Measurements from ENCODE around the gene PADI2. TPM values are rescaled to one million over a fixed set of nuclear protein-coding genes. Genes with fewer than 3 reads are reported as not detected.
A peak's percentile ranks its signal among the peaks of the same experiment; 100 is the strongest.

PADI2 gene
- polyA plus RNA-seq, 4 donors = 2.3 to 2.8 (median 2.4) TPM

DNA sequence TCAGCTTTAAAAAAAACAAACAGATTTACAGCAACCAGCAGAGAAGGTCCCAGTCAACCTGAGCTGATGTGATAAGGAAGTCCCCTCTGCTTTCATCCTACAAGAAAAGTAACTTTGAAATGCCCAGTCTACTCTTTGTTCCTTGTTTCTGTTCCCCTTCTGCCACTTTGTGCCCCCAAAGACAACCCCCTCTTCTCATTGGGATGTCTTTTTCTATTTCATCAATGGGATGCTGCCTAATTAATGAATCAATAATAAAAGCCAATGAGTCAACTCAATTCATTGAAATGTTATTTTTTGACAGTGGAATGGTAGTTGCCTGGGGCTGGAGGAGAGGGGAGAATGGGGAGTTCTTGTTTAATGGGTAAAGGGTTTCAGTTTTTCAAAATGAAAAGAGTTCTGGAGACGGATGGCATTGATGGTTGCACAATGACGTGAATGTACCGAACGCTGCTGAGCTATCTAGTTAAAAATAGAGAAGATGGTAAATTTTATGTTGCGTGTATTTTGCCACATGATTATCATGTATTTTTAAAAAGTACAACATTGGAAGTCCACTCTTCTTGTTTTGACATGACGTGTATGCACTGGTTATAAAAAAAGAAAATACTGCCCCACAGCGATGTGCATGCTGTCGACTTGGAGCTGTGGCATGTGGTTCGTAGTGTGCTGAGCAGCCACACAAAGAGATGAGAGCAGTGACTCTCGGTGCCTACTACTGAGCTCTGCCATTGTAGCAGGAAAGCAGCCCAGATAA, 22.4 kb upstream of the PADI2 start:
- no peak for DNase-seq (ENCODE audit: low read depth in 4 of 4, low spot score in 2 of 4)

DNA sequence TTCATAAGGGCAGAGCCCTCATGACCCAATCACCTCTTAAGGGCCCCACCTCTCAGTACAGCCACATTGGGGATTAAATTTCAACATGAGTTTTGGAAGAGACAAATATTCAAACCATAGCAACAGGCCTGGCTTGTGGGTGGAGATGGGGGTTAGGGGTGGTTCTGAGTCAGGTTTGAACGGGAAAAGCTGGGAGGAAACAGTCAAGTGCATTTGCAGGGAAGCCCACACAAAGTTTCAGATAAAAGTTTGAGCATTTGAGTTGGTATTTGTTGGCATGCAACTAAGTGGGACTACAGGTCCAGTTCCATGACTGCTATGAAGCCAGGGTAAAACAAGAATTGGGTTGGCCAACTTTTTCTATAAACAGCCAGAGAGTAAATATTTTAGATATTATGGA, 21.0 kb upstream of the PADI2 start:
- no peak for DNase-seq (ENCODE audit: low read depth in 4 of 4, low spot score in 2 of 4)

- DNase-seq (ENCODE audit: low read depth in 4 of 4, low spot score in 2 of 4) = no peak
Observed at GRCh38 chr1:17139637-17140036, 20.4 kb upstream of the PADI2 start.

GRCh38 chr1:17137441-17137840, 18.2 kb upstream of the PADI2 start:
- no peak for DNase-seq (ENCODE audit: low read depth in 4 of 4, low spot score in 2 of 4)

GRCh38 chr1:17136936-17137335, 17.7 kb upstream of the PADI2 start:
- DNase-seq (ENCODE audit: low read depth in 4 of 4, low spot score in 2 of 4) = no peak

DNA sequence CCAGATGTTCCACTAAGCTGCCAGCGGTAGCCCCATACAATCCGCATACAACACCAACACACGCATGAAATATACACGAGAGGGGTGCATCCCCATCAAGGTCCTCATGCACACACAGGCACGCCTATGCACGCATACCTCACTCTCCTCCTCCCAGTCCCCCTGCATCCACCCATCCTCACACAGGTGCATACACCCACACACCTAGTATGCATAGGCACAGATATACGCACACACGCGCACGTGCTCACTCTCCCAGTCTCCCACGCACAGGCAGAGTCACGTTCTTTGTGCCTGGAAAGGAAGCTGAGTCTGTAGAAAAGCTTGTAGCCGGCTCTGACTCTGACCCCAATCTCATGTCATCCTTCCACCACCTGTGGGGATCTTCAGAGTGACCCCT, 16.9 kb upstream of the PADI2 start:
- DNase-seq (ENCODE audit: low read depth in 4 of 4, low spot score in 2 of 4) = no peak

DNA sequence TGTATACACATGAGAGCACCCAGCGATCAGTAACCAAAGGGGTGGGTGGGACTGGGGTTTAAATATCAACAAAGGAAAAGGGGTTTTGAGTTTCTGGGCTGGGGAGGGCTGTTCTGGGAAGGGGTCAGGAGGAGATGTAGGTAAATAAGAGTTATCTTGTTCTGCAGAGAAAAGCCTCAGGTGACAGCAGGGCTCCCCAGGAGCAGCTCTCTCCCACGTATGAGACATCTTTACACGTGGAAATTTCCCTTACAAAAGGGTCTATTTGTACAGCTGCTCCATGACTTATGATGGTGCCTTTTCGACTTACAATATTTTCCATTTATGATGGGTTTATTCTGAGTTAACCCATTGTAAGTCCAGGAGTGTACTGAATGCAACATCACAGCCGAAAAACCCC, 16.3 kb upstream of the PADI2 start:
- DNase-seq (ENCODE audit: low read depth in 4 of 4, low spot score in 2 of 4) = no peak

- DNase-seq (ENCODE audit: low read depth in 4 of 4, low spot score in 2 of 4) = no peak
Observed at GRCh38 chr1:17134724-17135123, 15.5 kb upstream of the PADI2 start.

- no peak for DNase-seq (ENCODE audit: low read depth in 4 of 4, low spot score in 2 of 4)
Observed at GRCh38 chr1:17134034-17134433, 14.8 kb upstream of the PADI2 start.

DNA sequence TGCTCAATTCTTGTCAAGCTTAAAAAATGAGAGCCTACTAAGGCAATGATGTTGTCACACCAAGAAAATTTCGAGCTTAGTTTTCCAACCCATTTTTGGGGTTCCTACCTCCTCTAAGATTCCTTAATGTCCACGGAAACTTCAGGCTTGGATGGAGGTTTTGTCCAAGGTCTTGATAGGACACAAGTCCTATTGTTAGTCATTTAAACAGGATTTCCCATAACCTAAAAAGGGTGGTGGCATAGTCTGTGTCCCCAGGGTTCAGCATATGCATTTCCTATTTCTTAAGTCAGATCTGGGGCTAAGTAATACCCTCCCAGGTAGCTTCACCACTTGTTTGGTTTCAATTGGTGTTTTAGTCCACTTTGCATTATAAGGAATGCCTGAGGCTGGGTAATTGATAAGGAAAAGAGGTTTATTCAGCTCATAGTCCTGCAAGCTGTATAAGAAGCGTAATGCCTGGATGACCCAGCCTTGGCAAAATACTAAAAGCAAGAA, 10.9 kb upstream of the PADI2 start:
- no peak for DNase-seq (ENCODE audit: low read depth in 4 of 4, low spot score in 2 of 4)

GRCh38 chr1:17128361-17128760, 9.1 kb upstream of the PADI2 start:
- DNase-seq (ENCODE audit: low read depth in 4 of 4, low spot score in 2 of 4) = peak in 1 of 4 donors; percentile 17

DNA sequence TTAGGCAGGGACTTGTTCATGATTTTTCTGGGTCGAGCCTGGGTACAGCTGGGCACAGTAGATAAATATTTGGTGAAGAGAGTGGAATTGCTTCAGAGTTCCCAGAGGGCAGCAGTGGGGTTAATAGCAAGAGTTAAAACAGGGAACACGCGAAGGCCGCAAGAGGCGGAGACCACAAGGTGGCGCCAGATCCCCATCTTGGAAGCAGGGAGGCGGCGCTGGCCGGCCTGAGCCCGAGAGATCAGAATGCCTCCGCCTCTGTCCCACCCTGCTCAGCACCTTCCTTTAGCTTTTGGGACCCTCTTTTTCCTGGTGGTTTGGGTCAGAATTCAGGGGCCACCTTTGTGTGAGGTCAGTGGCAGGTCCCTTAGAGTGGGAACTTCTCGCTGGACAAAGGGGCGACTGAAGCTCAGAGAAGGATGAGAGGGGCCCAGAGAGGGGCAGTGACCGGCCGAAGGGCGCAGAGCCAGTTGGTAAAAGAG, 6.5 kb upstream of the PADI2 start:
- peak in 3 of 4 donors; percentile 55 to 77 (median 65) for DNase-seq (ENCODE audit: low read depth in 4 of 4, low spot score in 2 of 4)

DNA sequence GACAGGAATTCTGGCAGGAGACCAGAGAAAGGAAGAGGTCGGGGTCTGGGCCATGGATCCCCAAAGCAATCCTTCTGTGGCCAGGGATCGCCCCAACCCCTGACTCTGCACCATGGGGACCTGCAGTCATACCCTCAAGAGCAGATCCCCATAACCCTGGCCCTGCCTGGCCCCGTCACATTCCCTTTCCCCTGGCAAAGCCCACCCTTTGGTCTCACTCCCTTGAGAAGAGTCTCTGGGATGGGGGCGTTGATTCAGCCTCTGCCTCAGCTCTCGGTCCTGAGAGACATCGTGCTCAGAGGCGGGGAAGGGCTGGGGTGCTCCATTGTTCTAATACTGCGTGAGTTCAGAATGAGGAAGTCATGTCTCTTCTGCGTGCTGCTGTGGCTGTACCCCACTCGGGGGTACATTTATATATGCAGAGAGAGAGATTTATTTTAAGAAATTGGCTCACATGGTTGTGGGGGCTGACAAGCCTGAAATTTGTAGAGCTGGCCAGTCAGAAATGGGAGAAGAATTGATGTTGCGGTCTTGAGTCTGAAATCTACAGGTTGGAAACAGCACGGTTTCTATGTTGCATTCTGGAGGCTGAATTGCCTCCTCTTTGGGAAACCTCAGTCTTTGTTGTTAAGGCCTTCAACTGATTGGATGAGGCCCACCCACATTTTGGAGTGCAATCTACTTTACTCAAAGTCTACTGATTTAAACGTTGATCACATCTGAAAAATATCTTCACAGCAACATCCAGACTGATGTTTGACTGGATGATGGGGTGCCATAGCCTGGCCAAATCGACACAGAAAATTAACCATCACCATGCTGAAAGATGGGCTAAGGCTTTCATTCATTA, 4.2 kb upstream of the PADI2 start:
- no peak for DNase-seq (ENCODE audit: low read depth in 4 of 4, low spot score in 2 of 4)

DNA sequence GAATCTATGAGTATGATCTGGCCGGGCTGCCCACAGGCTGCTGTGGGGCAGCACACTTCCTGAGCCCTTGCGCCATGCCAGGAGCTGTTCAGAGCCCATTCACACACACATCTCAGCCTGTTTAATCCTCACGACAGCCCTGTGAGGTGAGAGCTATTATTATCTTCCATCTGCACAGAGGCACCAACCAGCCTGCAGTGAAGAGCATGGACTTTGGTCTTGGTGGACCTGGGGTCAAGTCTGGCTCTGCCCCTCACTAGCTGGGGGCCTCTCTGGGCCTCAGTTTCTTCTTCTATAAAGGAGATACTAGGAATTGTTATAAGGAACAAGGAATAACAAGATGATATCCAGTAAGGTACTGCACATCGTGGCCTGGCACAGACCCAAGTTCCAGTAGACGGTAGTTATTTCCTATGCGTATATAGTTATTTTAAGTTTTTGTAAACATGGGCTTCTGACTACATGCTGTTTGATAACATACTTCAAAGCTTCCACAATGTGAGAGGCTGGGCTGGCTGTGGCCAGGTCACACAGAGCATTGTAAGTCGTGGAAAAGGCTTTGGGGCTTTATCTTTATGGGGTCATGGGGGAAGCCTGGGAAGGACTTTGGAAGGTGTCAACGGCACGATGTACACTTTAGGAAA, 3.4 kb upstream of the PADI2 start:
- no peak for DNase-seq (ENCODE audit: low read depth in 4 of 4, low spot score in 2 of 4)

DNA sequence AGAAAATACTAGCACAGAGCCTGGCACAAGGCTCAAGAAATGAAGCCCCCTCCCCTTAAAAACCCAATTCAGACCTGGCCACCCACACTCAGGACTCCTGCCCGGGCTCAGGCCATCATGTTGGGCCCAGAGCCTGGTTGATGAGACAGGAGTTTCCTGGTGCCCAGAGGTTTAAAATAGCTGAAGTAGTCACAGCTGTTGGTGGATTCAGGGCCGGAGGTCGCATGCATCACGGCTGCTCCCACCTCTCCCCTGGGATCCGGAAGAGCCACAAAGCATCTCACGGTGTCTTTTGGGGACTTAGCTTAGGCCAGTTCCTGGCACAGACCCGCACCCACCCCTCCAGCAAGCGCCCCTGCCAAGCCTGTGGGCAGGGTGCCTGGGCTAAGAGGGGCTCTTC, 2.6 kb upstream of the PADI2 start:
- DNase-seq (ENCODE audit: low read depth in 4 of 4, low spot score in 2 of 4) = no peak

GRCh38 chr1:17120962-17121837, 1.9 kb upstream of the PADI2 start:
- no peak for DNase-seq (ENCODE audit: low read depth in 4 of 4, low spot score in 2 of 4)

GRCh38 chr1:17120481-17120877, 1.2 kb upstream of the PADI2 start:
- DNase-seq (ENCODE audit: low read depth in 4 of 4, low spot score in 2 of 4) = no peak

GRCh38 chr1:17119773-17120480, 676 bp upstream of the PADI2 start:
- DNase-seq (ENCODE audit: low read depth in 4 of 4, low spot score in 2 of 4) = no peak

DNA sequence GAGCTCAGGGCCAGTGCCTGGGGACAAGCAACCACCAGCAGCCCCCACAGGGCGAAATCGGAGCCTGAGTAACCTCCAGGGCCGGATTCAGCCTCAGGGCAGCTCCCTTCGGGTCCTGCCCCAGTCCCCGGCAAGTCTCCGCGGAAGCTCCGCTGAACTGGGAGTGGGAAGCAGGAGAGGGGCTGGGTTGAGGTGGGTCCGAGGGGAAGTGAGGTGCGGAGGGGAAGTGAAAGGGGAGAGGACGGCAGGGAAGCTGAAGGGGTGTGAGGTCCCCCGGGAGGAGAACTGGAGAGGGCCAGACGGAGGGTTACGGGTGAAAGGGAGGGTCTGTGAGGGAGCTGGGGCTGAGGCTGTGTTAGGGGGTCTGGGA, 560 bp downstream of the PADI2 start:
- DNase-seq (ENCODE audit: low read depth in 4 of 4, low spot score in 2 of 4) = no peak

DNA sequence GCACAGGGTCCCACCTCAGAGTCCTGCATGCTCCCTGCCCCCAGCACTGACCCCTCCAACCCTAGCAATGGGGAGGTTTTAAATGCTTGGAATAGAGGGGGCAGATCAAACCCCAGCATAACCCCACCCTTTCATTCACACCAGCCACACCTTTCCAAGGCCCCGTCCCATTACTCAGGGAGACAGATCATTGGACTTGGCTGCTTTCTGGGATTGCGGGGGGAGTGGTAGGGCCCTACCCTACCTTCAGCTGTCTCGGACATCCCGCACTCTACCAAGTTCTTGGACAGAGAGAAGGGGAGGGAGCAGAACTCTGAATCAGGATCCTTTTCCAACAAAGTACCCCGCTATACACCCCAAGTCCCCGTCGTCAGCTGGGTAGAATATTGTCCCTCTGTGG, 983 bp downstream of the PADI2 start:
- DNase-seq (ENCODE audit: low read depth in 4 of 4, low spot score in 2 of 4) = no peak

Measured in left renal cortex interstitium (tissue), 4 donors.